GM20431 (cell line): ENCODE data around the gene NBAS.
"Not testable (repeated sequence)": the region's sequence is repeated elsewhere in the genome, so short reads cannot be mapped to it uniquely, and the experiment has no call there.

Source experiments
- in situ Hi-C: fragments of 300-500 bp; cut with MseI, MboI; formaldehyde crosslinking; loops from one replicate; pipeline ENCODE4 v1.15.0; 2020; ENCODE audit warnings: low sequenced_read_pairs; ENCODE audit not compliant: unreplicated experiment

The NBAS gene

GRCh38 chr2:15243762-15244161 is 317.4 kb downstream of the NBAS start:
- in situ Hi-C loops = no loop called here

- in situ Hi-C loops = no loop called here
Measured at GRCh38 chr2:15242936-15243461, 318.1 kb downstream of the NBAS start.

GRCh38 chr2:15241929-15242328 is 319.2 kb downstream of the NBAS start:
- in situ Hi-C loops = no loop called here

GRCh38 chr2:15241201-15241600 is 319.9 kb downstream of the NBAS start:
- in situ Hi-C loops = no loop called here

- in situ Hi-C loops = no loop called here
Measured at GRCh38 chr2:15238028-15238427, 323.1 kb downstream of the NBAS start.

GRCh38 chr2:15230599-15231192 is 330.4 kb downstream of the NBAS start:
- in situ Hi-C loops = no loop called here

GRCh38 chr2:15226661-15227060 is 334.5 kb downstream of the NBAS start:
- in situ Hi-C loops = no loop called here

- in situ Hi-C loops = no loop called here
Measured at GRCh38 chr2:15225131-15225530, 336.0 kb downstream of the NBAS start.

- in situ Hi-C loops = no loop called here
Measured at GRCh38 chr2:15224641-15225040, 336.5 kb downstream of the NBAS start.

- in situ Hi-C loops = no loop called here
Measured at GRCh38 chr2:15223887-15224286, 337.2 kb downstream of the NBAS start.

GRCh38 chr2:15222856-15223255 is 338.3 kb downstream of the NBAS start:
- in situ Hi-C loops = no loop called here

- in situ Hi-C loops = no loop called here
Measured at GRCh38 chr2:15220603-15221002, 340.5 kb downstream of the NBAS start.

- in situ Hi-C loops = no loop called here
Measured at GRCh38 chr2:15218423-15219086, 342.6 kb downstream of the NBAS start.

GRCh38 chr2:15212249-15212648 is 348.9 kb downstream of the NBAS start:
- in situ Hi-C loops = no loop called here

GRCh38 chr2:15210542-15210941 is 350.6 kb downstream of the NBAS start:
- in situ Hi-C loops = not testable (repeated sequence)

GRCh38 chr2:15206419-15206818 is 354.7 kb downstream of the NBAS start:
- in situ Hi-C loops = no loop called here

GRCh38 chr2:15205562-15205961 is 355.6 kb downstream of the NBAS start:
- in situ Hi-C loops = no loop called here

- in situ Hi-C loops = no loop called here
Measured at GRCh38 chr2:15201009-15201408, 360.1 kb downstream of the NBAS start.

- in situ Hi-C loops = no loop called here
Measured at GRCh38 chr2:15200581-15200980, 360.6 kb downstream of the NBAS start.

- in situ Hi-C loops = no loop called here
Measured at GRCh38 chr2:15198051-15198450, 363.1 kb downstream of the NBAS start.

- in situ Hi-C loops = no loop called here
Measured at GRCh38 chr2:15195813-15196212, 365.3 kb downstream of the NBAS start.

- in situ Hi-C loops = no loop called here
Measured at GRCh38 chr2:15191789-15192188, 369.3 kb downstream of the NBAS start.
